ENCODE results near the gene ZNF222.

Gene ZNF222

DNA sequence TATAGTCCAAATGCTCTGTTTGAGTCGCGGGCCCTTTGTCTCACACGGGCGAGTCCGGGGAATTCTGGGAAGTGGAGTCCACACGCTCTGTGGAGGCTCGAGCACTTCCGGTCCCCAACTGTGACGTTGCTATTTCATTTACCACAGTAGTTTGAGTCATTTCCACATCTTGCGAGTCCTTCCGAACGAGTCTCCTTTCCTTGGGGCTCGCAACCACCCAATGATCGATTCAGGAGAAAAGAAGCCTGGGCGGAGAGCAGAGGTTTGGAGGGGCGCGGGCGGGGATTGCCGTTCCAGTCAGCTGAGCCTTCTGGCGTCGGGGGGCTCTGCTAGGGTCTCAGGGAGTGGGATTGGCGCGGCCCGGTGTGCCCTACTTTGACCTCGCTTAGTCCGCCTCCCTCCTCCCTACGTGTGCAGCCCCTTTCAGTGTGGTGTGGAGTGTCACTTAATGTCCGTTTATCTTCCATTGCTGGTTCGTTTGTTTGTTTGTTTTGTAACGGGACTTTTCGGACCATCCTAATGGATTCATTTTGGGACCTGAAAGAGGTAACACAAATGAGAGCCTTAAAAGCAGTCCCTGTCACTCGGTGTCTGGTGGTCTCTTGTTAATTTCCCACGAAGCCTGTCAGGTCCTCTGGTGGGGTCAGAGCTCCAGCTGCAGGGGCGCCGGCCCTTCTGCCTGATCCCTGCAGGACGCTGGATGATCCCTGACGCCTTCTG lies at the start of gene ZNF222:
Gene ZNF222, plus strand, starts transcription at position 163 of the 720 bp plus-strand sequence. Its CDS starts 58 bp downstream, at position 221.
- DNase-seq, result peak in 13 of 14 donors; percentile 12 to 83 (median 72)

DNA sequence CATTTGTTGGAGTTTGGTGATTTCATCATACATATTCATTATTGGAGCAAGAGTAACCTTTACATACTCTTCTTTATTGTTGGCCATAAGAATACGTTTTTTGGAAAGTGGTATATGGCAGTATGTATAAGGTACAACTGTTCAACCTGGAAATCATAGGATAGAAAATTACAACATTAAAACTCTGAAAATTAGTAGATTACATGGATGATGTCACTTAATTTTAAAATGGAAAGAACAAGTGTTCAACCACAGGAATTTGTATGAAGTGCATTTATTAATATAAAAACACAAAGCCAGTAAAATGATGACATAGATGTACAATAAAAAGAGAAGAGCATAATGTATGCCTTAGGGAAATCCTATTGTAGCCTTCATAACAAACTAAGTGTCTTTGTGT lies 48.4 kb upstream of the ZNF222 start:
- DNase-seq, result no peak

DNA sequence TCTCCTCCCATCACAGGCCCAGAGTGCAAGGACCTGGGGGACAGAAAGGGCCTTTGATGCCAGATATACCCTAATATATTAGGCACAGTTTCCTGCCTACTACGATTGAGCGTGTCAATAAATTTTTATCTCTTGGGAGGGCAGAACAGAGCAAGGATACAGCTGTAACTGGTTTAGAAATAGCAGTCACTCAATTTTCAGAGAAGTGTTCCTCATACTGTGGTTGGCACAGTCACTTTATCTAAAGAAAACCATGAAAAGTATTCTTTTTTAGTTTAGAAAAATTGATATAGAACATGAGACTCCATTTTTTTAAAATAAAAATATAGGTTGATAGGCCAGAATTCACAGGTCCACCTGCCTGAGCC lies 41.7 kb upstream of the ZNF222 start:
- no peak for DNase-seq

DNA sequence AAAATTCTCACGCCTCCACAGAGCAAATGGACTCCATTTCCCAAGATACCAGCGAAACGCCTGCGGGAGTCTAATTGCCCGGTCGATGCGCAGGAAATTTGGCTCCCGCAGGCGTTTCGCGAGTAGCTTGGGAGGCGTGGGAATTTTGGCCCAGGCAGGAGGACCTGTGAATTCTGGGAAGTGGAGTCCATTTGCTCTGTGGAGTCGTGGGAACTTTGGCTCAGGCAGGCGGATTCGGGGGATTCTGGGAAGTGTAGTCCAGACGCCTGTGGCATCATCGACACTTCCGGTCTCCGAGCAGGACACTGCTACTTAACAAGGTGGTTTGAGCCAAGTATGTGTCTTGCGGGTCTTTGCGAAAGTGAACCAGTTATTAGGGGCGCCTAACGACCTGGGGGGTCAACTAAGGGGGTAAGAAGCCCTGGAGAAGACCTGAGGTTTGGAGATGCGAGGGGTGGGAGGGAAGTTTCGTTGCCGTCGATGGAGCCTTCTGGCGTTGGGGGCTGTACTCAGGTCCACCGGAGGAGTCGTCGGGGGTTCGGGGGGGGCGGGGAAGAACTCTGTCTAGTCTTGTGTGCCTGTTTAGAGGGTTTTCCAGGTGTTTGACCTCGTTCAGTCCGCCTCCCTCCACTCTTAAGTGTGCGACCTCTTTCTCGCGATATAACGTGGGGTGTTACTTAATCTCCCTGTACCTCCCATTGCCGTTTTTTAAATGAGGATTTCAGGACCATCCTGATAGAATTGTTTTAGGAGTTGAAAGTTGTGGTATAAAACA lies 41.1 kb upstream of the ZNF222 start, which contains the start of gene ZNF155:
Gene ZNF155, plus strand, starts transcription at position 277 of the 775 bp plus-strand sequence. CDS start 4,356 bp downstream, outside the sequence.
- DNase-seq, result peak; percentile 42 to 93 (median 88)

DNA sequence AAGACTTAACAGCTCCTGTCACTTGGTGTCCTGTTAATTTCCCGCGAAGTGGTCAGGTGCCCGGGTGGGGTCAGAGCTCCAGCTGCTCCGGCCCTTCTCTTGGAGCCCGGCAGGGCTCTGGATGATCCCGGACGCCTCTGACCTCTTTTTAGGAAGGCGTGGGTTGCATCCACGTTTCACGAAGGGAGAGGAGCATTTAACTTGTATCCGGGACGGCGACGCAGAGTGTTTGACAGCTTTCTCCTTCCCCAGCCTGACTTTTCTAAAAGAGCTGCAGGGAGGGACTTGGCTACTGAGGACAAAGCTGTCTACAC lies 40.5 kb upstream of the ZNF222 start:
- DNase-seq, result peak in 4 of 14 donors; percentile 10 to 35 (median 23)

DNA sequence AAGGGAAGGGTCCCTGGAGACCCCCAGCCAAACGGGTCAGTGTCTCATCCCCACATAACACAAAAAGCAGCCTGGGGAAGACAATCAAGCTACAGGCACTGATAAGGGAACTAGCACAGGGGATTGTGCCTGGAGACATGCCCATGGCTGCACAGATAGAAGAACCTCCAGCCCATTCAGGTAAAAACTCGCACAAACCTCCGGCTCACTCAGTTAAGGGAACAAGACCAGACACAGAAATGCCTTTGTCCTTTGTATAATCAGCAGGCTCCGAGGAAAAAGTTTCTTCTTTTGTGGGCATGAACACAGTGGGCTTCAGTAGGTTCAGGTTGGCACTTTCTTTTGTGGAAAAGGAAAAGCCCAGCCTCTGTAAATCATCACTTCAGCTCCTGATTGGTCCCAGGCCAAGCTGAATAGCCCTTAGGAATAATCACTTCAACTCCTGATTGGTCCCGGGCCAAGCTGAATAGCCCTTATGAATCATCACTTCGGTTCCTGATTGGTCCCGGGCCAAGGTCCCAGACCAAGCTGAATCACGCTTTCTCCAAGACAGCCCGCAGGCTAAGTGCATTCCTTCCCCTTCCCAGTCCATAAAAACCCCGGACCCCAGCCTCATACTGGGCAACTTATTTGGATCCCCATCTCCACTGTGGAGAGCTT lies 27.4 kb upstream of the ZNF222 start:
- no peak for DNase-seq

DNA sequence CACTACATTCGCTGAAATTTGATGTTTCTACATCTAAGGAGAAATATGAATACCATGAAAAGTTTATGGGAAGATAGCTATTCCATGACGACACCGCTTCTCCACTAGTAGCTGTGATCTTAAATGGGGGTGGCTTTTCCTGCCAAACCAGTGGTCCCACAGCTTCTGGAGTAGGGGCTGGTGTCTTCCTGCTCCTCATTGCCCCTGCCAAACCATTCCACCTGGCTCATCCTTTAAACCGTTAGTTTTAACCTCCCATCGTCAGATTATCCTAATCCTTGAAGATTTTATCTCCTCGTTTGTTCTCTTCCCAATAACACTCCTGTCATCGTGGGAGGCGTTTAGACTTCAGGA lies 23.0 kb upstream of the ZNF222 start:
- DNase-seq, result no peak

DNA sequence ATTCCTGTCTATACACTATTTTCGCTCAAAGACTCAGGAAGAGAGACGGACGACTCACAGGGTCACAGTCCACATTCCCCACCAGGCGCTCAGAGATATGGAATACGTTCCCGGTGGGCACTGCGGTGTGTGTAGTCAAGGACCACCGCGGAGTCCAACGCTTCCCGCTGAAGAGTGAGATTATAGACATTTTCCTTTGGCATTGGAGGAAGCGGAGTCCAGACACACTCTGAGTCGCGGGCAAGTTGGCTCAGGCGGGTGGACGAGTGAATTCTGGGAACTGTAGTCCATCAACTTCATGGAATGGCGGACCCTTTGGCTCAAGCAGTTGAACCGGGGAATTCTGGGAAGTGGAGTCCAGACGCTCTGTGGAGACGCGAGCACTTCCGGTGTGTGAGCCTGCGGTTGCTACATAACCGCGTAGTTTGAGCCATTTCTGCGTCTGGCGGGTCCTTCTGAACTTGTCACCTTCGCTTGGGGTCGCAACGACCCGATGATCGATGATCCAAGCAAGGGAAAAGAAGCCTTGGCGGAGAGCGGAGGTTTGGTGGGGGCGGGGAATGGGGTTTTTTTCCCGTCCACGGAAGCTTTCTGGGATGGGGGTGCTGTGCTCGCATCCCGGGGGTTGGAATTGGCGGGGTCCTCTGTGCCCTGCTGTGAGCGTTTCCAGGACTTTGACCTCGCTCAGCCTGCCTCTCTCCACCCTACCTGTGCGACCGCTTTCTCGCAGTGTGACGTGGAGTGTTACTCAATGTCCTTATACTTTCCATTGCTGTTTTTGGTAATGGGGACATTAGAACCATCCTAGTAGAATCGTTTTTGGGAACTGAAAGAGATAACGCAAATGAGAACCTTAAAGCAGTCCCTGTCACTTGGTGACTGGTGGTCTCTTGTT lies 22.4 kb upstream of the ZNF222 start, which contains the start of gene ZNF230:
Gene ZNF230, plus strand, starts transcription at position 392 of the 895 bp plus-strand sequence. CDS start 4,122 bp downstream, outside the sequence.
- peak; percentile 43 to 94 (median 88) for DNase-seq

DNA sequence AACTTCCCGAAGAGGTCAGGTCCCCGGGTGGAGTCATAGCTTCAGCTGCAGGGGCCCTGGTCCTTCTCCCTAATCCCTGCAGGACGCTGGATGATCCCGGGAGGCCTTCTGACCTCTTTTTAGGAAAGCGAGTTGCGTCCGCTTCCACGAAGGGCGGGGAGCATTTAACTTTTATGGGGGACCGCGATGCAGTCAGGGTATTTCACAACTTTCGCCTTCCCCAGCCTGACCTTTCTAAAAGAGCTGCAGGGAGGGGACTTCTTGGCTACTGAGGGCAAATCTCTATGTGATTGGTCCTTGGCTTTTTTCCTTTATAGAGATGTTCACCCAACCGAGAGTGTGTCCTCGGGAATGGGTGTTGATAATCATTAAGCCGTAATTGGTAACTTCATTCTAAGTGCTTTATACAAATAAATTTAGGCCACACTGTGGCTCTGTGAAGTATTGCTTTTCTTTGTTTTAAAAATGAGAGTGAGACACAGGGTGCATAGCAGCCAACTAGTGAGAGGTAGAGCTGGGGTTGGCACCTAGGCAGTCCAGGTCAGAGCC lies 21.6 kb upstream of the ZNF222 start:
- peak in 2 of 14 donors; percentile 17 to 28 for DNase-seq

DNA sequence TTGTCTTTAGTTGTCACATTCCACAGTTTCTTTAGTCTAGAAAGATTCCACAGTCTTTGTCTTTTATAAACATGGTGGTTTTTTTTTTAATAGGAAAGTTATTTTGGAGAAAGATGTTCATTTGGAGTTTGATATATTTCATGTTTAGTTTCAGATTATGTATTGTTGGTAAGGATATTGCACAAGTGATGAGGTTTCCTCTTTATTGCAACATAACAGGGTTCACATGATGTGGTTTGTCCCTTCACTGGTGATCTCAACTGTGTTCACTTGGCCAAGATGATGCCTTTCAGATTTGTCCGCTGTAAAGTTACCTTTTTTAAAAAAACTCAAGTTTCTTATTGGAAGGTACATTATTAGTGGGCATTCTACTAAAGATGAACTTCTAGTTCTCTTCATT lies 19.2 kb upstream of the ZNF222 start:
- DNase-seq, result no peak

DNA sequence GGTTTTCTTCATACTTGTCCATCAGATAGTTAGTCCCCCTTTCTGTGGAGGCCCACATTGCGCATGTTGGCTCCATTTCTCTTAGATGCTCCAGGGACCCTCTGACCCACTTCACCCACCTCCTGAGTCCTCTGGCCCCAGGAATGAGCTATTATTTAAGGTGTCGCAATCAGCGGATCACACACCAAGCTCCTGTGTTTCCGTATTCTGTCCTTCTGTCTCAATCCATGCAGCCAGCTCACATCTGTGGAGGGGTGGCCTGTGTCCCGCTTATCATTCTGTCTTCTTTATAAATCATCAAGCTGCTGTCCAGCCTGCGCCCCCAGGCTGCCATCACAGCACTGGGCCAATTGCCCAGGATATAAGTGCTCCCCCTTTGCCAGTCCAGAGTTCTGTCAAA lies 17.7 kb upstream of the ZNF222 start:
- DNase-seq, result no peak

DNA sequence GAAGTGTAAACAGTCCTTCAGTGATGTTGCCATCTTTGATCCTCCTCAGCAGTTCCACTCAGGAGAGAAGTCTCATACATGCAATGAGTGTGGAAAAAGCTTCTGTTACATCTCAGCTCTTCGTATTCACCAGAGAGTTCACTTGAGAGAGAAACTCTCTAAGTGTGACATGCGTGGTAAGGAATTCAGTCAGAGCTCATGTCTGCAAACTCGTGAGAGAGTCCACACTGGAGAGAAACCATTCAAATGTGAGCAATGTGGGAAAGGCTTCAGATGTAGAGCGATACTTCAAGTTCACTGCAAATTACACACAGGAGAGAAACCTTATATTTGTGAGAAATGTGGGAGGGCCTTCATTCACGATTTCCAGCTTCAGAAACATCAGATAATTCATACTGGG lies 14.7 kb upstream of the ZNF222 start:
- no peak for DNase-seq

DNA sequence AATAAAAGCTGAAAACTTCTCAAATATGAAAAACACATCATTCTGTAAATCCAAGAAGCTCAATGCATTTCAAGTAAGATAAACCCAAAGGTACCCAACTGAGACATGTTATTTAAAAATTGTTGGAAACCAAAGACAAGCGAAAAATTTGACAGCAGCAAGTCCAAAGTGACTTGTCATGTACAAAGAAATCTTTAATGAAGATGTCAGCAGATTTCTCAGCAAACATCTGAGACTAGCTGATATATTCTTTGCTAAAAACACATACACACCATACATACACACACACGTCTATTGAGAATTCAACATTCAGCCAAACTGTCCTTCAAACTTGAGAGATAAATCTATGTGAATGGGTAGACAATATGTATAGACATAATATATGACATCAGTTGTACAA lies 5.7 kb upstream of the ZNF222 start:
- DNase-seq, result no peak

DNA sequence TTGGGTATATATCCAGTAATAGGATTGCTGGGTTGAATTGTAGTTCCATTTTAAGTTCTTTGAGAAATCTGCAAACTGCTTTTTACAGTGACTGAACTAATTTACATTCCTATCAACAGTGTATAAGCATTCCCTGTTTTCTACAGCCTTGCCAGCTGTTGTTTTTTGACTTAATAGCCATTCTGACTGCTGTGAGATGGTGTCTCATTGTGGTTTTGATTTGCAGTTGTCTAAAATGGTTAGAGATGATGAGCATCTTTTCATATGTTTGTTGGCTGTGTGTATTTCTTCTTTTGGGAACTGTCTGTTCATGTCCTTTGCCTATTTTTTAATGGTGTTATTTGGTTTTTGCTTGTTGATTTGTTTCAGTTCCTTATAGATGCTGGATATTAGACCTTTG lies 4.0 kb upstream of the ZNF222 start:
- no peak for DNase-seq

DNA sequence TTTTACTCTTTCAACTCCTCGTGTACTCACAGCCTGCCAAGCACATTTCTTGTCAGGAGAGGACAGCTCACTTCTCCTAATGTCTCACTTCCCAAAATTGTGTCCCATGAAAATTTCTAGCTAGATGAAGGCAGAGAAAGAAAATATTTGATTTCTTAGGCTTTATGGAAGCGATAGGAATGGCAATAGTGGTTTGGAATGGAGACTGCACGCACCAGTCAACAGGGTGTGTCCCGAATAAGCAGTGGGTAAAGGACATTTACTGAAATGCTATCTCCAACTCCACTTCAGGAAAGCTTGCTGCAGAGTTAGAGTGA lies 321 bp upstream of the ZNF222 start:
- peak in 1 of 14 donors; percentile 14 for DNase-seq

DNA sequence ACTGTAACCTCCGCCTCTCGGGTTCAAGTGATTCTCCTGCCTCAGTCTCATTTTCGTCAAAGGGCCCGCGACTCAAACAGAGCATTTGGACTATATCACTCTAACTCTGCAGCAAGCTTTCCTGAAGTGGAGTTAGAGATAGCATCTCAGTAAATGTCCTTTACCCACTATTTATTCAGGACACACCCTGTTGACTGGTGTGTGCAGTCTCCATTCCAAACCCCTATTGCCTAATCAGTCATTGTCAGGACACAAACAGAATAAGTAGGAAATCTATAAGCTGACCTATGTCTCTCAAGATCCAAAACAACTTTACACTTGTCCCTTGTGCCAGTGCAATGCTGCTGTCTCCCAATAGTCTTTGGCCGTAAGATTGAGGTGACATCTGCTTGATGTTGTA lies 1.4 kb downstream of the ZNF222 start:
- DNase-seq, result no peak

DNA sequence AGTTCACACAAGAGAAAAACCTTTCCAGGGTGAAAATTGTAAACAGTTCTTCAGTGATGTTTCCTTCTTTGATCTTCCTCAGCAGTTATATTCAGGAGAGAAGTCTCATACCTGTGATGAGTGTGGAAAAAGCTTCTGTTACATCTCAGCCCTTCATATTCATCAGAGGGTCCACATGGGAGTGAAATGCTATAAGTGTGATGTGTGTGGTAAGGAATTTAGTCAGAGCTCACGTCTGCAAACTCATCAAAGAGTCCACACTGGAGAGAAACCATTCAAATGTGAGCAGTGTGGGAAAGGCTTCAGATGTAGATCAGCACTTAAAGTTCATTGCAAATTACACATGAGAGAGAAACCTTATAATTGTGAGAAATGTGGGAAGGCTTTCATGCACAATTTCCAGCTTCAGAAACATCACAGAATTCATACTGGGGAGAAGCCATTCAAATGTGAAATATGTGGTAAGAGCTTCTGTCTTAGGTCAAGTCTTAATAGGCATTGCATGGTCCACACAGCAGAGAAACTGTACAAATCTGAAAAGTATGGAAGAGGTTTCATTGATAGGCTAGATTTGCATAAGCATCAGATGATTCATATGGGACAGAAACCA lies 6.9 kb downstream of the ZNF222 start:
- DNase-seq, result no peak

DNA sequence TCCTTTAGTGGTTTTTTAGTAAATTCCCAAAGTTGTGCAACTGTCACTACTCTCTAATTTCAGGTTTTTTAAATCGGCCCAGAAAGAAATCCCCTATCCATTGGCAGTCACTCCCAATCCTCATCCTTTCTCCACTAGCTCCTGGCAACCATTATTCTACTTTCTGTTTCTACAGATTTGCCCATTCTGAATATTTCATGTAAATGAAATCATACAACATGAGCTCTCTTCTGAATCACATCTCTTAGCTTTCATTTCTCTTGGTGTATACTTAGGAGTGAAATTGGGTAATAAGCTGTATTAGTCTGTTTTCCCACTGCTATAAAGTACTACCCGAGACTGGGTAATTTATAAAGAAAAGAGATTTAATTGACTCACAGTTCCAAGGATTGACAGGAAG lies 17.0 kb downstream of the ZNF222 start:
- no peak for DNase-seq

DNA sequence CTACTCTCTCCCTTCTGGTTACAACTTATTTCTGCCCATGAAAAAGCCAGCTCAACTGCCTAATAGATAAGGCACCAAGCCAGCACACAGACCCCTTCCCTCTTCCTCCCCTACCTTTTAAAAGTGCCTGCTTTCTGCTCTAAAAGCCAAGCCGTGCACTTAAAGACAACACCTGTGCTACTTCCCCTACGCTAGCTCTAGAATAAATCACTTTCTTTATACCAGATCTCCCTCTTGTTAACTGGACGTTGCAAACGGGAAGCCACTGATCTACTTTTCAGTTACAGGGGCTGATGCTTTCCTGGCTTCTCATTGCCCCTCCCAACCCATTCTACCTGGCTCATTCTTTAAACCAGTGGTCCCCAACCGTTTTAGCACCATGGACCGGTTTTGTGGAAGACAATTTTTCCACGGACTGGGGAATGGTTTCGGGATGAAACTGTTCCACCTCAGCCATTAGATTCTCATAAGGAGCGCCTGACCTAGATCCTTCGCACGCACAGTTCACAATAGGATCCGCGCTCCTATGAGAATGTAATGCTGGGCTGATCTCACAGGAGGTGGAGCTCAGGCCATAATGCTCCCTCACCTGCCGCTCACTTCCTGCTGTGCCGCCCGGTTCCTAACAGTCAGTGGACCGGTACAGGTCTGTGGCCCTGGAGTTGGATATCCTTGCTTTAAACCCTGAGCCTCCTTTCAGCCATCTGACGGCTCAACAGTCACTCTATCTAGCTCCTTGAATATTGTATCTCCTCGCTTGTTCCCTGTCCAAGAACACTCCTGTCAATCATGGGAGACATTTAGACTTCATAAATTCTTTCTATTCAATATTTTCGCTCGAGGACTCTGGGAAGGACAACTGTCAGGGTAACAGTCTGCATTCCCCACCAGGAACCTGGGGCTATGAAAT lies 25.8 kb downstream of the ZNF222 start:
- peak in 1 of 14 donors; percentile 48 for DNase-seq

DNA sequence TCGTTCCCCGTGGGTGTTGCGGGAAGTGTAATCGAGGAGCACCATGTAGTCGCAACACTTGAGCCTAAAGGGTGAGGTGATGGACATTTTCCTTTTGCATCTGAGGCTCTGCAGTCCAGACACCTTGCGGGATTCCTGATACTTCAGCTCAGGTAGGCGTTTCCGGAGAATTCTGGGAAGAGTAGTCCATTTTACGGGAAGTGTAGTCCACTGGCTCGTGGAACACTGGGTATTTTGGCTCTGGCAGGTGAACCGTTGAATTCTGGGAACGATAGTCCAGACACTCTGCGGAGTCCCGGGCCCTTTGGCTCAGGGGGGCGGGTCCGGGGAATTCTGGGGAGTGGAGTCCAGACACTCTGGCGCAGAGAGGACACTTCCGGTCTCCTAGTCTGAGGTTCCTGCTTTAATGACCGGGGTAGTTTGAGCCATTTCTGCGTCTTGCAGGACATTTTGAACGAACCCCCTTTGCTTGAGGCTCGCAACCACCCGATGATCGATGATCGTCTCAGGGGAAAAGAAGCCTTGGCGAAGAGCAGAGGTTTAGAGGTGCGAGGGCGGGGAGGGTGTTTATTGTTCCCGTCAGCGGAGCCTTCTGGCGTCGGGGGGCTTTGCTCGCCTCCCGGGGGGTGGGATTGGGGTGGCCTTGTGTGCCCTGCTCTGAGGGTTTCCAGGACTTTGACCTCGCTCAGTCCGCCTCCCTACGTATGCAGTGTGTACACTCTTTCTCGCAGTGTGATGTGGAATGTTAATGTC lies 26.6 kb downstream of the ZNF222 start, which contains the start of gene ZNF223:
Gene ZNF223, plus strand, starts transcription at position 387 of the 753 bp plus-strand sequence. CDS start 3,141 bp downstream, outside the sequence.
- peak; percentile 65 to 99 (median 93) for DNase-seq

Measured in C1 segment of cervical spinal cord (tissue), 14 donors.